Measurements from ENCODE around the gene QPCTL.
A peak's percentile ranks its signal among the peaks of the same experiment; 100 is the strongest.
"Not testable (repeated sequence)": the region's sequence is repeated elsewhere in the genome, so short reads cannot be mapped to it uniquely, and the experiment has no call there.

QPCTL gene

GRCh38 chr19:45717983-45718650, 25.7 kb downstream of the QPCTL start:
- no peak for ATAC-seq

DNA sequence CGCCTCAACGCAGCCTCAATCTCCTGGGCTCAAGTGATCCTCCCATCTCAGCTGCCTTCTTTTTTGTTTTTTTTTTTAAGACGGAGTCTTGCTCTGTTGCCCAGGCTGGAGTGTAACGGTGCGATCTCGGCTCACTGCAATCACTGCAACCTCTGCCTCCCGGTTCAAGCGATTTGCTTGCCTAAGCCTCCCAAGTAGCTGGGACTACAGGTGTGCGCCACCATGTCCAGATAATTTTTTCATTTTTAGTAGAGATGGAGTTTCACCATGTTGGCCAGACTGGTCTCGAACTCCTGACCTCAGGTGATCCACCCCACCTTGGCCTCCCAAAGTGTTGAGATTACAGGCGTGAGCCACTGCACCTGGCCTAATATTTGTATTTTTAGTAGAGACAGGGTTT, 27.6 kb downstream of the QPCTL start:
- ATAC-seq: not testable (repeated sequence)

DNA sequence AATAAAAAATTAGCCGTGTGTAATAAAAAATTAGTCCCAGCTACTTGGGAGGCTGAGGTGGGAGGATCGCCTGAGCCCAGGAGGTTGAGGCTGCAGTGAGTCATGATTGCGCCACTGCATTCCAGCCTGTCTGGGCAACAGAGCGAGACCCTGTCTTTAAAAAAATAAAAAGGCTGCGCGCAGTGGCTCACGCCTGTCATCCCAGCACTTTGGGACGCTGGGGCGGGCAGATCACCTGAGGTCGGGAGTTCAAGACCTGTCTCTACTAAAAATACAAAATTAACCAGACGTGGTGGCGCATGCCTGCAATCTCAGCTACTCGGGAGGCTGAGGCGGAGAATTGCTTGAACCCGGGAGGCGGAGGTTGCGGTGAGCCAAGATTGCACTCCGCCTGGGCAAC, 36.2 kb downstream of the QPCTL start:
- ATAC-seq: not testable (repeated sequence)

DNA sequence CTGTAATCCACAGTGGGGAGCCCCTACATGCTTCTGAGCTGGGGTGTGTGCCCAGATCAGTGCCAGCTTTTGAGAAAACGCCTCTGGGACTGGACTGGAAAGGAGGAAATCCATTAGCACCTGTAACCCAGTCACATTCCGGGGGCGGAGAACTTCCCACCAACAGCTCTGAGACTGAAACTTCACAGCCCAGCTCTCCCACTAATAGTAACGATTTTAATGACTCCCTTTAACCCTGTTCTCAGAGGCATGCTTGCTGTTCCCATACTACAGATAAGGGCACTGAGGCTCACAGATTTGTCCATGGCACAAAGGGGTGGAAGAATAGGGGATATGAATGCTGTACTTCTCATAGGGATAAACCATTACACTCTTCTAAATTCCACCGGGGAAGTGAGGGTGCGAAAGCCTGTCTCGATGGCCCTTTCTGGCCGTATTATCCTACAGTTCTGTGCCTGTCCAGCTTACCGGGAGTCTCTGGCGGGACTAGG, 37.4 kb downstream of the QPCTL start:
- no peak for ATAC-seq

DNA sequence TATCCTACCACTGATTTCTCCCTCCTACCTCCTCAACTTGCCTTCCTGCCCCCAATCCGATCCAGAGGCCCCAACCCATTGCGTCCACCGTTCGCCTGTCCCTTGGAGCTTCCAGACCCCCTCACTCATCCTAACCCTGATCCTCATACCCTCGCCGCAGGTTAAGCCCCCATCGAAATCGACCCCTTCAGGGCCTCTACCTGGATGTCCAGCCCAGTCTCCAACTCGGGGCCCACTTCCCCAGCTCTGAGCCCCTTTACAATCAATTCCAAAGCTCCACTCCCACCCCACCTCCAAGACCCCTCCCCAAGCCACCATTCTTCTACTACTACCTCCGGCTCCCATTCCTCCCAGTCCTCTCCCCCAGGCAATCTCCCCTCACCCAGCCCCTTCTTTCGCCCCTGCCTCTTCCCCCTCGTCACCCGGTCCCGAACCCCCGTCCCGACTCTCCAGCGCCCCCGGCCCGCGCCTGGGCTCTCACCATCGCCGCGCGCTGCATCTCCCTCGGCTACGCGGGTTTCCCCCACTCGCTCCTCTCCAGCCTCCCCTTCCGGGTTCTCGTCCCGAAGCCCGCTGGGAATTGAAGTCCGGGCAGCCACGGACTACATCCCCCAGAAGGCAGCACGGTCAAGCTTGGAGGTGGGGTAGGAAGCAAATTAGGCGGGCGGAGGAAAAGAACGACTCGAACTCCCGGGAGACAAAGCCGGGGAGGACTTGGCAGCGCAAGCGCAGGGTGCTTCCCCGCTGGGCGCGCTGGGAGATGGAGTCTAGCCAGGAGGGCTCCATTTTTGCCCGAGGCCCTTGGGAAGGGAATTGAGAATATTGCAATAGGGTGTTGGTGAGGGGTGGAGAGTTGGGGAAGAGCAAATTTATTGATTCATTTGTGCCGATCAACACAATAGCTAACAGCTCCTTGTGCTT, 38.2 kb downstream of the QPCTL start, which contains the start of gene FBXO46:
FBXO46 (minus strand) TSS at position 529 of the 921 bp plus-strand sequence. CDS start 17,401 bp downstream, outside the sequence.
- peak; percentile 99 for ATAC-seq

GRCh38 chr19:45733160-45733810, 40.8 kb downstream of the QPCTL start, which contains the start of gene MEIOSIN:
Gene MEIOSIN (plus strand): TSS chr19:45733439. CDS start chr19:45735377, 1,938 bp downstream.
- ATAC-seq: no peak

GRCh38 chr19:45739498-45740439, 47.3 kb downstream of the QPCTL start:
- ATAC-seq: no peak

- ATAC-seq: no peak
Observed at GRCh38 chr19:45742969-45743368, 50.5 kb downstream of the QPCTL start.

- no peak for ATAC-seq
Observed at GRCh38 chr19:45745606-45746005, 53.1 kb downstream of the QPCTL start.

- no peak for ATAC-seq
Observed at GRCh38 chr19:45746866-45747265, 54.4 kb downstream of the QPCTL start.

DNA sequence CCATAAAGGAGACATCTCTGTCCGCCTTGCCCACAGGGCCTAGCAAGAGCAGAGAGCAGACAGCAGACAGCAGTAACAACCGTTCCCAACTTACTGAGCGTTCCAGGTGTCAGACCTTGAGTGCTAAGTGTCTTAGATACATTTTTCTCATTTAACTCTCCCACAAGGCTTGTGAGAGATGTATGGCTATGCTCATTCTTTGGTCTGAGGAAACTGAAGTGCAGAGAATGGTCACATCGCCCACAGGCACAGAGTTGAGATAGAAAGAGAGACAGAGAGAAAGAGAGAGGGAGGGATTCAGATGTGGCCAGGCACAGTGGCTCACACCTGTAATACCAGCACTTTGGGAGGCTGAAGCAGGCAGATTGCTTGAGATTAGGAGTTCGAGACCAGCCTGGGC, 55.0 kb downstream of the QPCTL start:
- no peak for ATAC-seq

GRCh38 chr19:45751483-45751882, 59.0 kb downstream of the QPCTL start:
- ATAC-seq: not testable (repeated sequence)

GRCh38 chr19:45752639-45753038, 60.2 kb downstream of the QPCTL start:
- ATAC-seq: no peak

DNA sequence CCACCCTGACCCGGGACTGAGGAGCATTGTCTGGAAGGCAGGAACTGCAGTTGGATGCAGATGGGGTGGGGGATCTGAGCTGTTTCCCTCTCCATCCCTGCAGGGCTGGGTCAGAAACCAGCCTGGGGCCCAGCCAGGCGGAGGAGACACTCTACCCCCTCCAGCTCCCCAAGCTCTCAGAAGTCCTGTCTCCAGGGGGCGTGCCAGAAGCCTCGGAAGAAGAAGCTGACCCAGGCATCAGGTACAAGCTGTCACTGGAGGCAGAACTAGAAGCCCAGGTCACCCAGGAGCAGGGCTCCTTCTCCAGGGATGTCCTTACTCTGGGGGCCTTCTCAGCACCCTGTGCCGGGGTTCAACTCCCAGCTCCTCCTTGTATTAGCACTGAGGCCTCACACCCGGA, 61.1 kb downstream of the QPCTL start:
- no peak for ATAC-seq

Data from activated CD4-positive, CD25-positive, alpha-beta regulatory T cell treated with anti-CD3 and anti-CD28 coated beads, Interleukin-2, amount 50 U/mL, for 24 hours (primary cell).